NOMO-1 treated with dmso at 0.1 percent for 144 hours (cell line): ENCODE results near the gene MDN1.

Experiments used
- DNase-seq: peaks from one replicate; lab custom pipeline; 2025; ENCODE audit not compliant: unreplicated experiment; lab: John Stamatoyannopoulos, UW

Gene MDN1

GRCh38 chr6:89703292-89703691, 116.3 kb downstream of the MDN1 start:
- DNase-seq, result no peak

DNA sequence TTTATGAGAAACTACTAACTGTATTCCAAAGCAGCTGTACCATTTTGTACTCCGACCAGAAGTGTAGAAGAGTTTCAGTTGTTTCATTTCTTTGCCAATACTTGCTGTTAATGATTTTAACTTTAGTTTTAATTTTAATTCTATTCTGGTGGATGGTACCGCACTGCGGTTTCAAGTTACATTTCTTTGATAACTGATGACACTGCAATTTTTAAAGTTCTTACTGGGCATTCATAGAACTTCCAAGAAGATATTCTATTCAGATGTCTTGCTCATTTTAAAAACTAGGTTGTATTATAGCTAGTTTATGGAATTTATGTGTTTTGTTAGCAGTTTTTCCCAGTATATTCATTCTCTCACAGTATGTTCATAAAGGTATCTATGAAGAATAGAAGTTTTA, 117.2 kb downstream of the MDN1 start:
- DNase-seq, result no peak

GRCh38 chr6:89695667-89696066, 123.9 kb downstream of the MDN1 start:
- DNase-seq, result no peak

DNA sequence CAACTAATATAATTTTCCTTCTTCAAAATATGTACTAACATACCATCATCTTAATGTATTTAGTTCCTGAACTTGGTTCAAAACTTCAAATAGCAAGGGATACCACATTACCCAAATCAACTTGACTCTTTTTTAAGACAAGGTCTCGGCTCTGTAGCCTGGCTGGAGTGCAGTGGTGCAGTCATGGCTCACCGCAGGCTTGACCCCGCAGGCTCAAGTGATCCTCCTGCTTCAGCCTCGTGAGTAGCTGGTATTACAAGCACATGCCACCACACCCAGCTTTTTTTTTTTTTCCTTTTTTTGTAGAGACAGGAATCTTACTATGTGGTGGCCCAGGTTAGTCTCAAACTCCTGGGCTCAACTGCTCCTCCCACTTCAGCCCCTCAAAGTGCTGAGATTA, 125.2 kb downstream of the MDN1 start:
- no peak for DNase-seq

GRCh38 chr6:89693207-89693606, 126.4 kb downstream of the MDN1 start:
- DNase-seq, result no peak

DNA sequence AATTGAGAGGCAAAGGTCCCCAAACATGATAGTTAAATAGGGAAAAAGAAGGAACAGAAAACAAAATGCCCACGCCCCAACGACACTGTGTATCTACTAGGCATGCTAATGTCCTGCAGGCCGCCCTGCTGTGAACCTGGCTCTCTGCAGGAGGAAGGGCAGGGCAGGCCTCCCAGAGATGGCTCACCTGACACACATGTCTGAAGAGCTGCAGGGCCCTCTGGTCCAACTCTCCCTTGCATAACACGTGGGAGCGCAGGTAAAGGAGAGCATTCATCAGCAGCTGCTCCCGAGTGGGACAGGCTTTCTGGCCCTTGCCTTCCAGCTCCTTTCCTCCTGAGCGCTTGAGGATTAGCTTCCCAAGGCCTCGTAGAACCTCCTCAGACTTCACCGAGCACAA, 127.3 kb downstream of the MDN1 start:
- DNase-seq, result no peak

GRCh38 chr6:89690944-89691324, 128.7 kb downstream of the MDN1 start:
- no peak for DNase-seq

DNA sequence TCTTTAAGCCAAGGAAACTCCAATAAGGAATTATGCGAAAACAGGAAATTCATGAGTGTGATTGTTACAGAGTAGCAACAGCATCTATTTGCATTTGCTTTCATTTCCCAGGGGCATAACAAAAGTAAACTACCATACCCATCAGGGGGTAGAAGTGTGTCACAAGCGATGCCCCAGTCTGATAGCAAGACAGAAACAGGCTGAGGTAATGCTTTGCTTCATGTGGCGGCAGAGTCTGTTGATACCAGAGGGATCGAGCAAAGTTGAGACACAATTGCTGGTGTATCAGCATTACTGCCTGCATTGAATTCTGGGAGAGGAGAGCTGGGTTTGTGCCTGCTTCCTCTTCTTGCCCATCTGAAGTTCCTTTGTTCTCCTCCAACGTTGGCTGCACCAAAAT, 129.9 kb downstream of the MDN1 start:
- DNase-seq, result peak; percentile 44

- DNase-seq, result no peak
These were observed 131.3 kb downstream of the MDN1 start for GRCh38 chr6:89688328-89688727.

GRCh38 chr6:89685311-89685710, 134.3 kb downstream of the MDN1 start:
- DNase-seq, result no peak

DNA sequence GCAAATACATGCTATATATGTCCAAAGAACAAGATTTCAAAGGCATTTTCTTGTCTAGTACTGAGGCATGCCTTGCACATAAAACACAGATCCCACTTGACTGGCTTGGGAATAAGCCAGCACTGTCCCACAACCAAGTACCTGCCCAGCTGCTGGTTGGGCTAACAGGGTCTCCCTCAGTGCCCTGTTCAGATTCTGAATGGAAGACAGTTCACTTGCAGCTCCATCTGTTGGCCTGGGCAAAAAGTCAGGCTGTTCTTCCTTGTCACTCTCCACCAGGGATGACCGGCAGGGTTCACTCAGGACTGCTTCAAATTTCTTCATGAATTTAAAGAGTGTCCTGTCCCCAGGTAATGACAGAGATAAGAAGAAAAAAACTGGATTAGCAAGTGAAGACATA, 136.6 kb downstream of the MDN1 start:
- DNase-seq, result no peak

- DNase-seq, result no peak
These were observed 137.5 kb downstream of the MDN1 start for GRCh38 chr6:89681983-89682564.

- DNase-seq, result no peak
These were observed 139.0 kb downstream of the MDN1 start for GRCh38 chr6:89680551-89680950.

- DNase-seq, result no peak
These were observed 139.4 kb downstream of the MDN1 start for GRCh38 chr6:89680150-89680549.

DNA sequence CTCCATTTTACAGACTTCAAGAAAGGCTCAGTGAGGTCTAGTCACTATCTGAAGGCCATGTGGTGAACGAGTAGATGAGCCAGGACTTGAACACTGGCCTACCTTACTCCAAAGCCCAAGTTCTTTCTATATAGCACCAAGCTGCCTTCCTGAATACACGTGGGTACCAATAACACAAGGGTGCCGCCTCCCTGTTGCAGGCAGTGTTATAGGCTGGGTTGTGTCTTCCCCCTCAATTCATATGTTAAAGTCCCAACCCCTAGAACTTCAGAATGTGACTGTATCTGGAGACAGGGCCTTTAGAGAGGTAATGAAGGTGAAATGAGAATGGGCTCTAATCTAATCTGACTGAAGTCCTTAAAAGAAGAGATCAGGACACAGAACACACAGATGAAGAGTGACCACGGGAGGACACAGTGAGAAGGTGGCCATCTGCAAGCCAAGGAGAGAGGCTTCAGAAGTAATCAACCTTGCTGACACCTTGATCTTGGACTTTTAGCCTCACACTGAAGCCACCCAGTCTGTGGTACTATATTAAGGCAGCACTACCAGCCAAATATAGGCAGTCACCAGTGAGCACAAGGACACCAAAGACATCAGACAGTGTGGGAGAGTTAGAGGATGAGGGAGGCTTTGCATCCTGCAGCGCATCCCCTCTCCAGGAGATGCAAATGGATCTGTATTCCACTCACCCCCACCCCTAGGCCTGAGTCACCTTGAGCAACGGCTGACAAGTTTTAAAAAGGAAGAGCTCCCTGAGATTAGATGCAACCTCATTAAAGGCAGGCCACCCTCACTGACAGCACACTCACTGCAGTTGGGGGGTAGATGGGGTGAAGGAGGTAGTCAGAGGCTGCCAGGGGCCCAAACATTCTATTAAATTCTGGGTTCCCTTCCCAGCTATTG, 140.1 kb downstream of the MDN1 start:
- DNase-seq, result no peak

- DNase-seq, result no peak
These were observed 141.1 kb downstream of the MDN1 start for GRCh38 chr6:89678531-89678930.

GRCh38 chr6:89675949-89676748, 143.4 kb downstream of the MDN1 start:
- DNase-seq, result no peak

GRCh38 chr6:89670935-89671565, 148.5 kb downstream of the MDN1 start:
- DNase-seq, result no peak

- DNase-seq, result no peak
These were observed 150.6 kb downstream of the MDN1 start for GRCh38 chr6:89669002-89669401.

DNA sequence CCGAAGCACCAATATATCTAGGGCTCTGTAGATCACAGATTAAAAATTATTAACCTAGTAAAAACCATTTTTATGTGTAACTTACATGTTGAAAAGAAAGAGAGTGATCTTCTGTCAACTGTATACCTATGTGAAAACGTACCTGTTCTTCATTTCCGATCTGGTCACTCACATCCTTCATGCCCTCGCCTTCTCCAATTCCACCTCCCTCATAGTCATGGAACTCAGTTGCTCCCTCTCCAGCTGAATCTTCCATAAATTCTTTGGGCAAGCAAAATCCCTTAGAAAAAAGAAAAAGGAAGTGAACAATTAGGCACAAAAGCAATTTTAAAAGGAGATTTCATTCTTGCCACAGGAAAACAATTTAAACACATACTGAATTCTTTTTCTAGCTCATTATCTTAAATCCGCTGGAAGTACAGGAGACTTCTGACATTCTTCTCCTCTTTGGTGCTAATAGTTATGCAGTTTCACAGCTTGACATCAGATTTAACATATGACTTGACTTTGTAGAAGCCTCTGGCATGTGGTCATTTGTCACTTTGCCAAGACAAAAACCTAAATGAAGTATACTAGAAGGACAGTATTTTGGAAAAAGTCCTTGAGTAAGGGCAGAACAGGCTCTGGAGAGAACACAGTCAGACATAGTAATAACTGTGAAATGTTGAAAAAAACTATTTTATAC, 151.6 kb downstream of the MDN1 start:
- no peak for DNase-seq
